Skeletal muscle satellite cell (primary cell): Measurements from ENCODE around the gene ERMP1.
"Not testable (repeated sequence)": the region's sequence is repeated elsewhere in the genome, so short reads cannot be mapped to it uniquely, and the experiment has no call there.

ENCODE experiments used
- H3K27me3 ChIP-seq: 2 replicates; pipeline ENCODE4 v1.7.0; 2013; ENCODE audit warnings: low read length; ENCODE audit not compliant: control insufficient read depth, insufficient read depth
- H3K36me3 ChIP-seq: 2 replicates; pipeline ENCODE4 v1.7.0; 2013; ENCODE audit warnings: mild to moderate bottlenecking, control low read depth, low read length; ENCODE audit not compliant: insufficient read depth
- H3K4me1 ChIP-seq: 2 replicates; pipeline ENCODE4 v1.7.0; 2013; ENCODE audit warnings: low read length; ENCODE audit not compliant: control insufficient read depth, insufficient read depth
- H3K4me2 ChIP-seq: 2 replicates; pipeline ENCODE4 v1.7.0; 2013; ENCODE audit warnings: mild to moderate bottlenecking, low read length
- H3K4me3 ChIP-seq: 2 replicates; pipeline ENCODE4 v1.7.0; 2013; ENCODE audit warnings: low read length
- H3K9ac ChIP-seq: 2 replicates; pipeline ENCODE4 v1.7.0; 2013; ENCODE audit warnings: mild to moderate bottlenecking, low read depth, low read length, moderate library complexity
- H3K9me3 ChIP-seq: replicated peaks from 2 replicates; pipeline ENCODE4 v1.7.0; 2013; ENCODE audit warnings: mild to moderate bottlenecking, control low read depth, low read length

Gene ERMP1

DNA sequence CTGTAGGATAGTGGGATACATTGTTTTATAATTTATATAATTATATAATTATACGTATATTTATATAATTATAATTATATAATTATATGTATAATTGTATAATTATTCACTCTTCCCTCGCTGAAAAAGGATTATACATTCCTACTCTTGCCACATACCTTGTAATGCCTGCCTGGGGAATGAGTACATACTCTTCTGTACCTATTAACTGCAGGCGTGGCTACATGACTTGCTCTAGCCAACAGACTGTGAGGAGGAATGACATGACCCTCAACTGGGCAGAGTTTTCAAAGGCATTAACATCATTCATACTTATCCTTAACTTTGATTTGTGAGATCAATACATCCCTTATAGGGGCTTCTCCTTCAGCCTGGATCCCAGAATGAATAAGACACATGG, 19.1 kb downstream of the ERMP1 start:
- H3K4me2 ChIP-seq, result no peak overlapping the region
- no peak overlapping the region for H3K9ac ChIP-seq
- no peaks in the 10 kb centered on the region for H3K36me3 ChIP-seq
- no peaks in the 10 kb centered on the region for H3K4me1 ChIP-seq
- no peaks in the 10 kb centered on the region for H3K27me3 ChIP-seq
- no peaks in the 10 kb centered on the region for H3K9me3 ChIP-seq
- H3K4me3 ChIP-seq, result no peak overlapping the region

DNA sequence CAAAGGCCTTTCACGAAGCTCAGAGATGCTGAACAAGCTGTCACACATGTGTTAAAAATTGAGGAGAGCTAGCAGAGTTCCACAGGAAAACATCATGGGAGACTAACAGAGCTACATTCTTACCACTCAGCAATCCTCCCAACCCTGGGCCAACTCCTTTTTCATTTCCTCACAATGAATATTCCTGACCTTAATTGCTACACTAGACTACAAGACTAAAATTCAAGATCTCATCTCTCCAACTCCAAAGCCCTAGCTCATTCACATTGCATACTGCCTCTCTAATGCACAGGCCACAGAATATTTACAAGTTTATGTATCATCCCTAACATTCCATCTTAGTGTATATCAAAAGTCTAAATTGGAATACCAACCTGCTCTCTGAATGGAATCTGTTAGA, 21.2 kb downstream of the ERMP1 start:
- Histone ChIP-seq H3K4me3 (no peak overlapping the region), H3K36me3 (no peaks in the 10 kb centered on the region), H3K27me3 (no peaks in the 10 kb centered on the region), H3K4me1 (no peaks in the 10 kb centered on the region), H3K4me2 (no peak overlapping the region), H3K9ac (no peak overlapping the region), H3K9me3 (no peaks in the 10 kb centered on the region)

DNA sequence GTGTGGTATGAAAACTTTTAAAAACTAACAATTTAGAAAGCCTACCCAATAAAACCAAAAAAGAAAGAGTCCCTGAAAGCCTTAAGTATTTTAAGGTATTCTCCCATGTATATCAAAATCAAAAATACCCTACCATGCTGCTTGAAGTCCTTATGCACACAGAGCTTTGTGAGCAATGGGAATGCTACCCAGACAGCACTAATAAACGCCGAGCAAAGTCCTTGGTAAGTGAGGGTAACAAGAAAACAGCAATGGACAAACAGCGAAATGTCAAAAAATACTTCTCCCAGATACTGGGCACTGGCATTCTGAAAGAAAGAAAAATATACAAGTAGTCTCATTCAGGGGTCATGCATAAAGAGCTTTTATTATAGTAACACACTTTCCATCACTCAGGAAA, 27.4 kb downstream of the ERMP1 start:
- Histone ChIP-seq H3K36me3 (no peaks in the 10 kb centered on the region), H3K4me3 (no peak overlapping the region), H3K4me1 (peaks cover 9% of the 10 kb centered on the region), H3K4me2 (no peak overlapping the region), H3K9me3 (no peaks in the 10 kb centered on the region), H3K27me3 (no peaks in the 10 kb centered on the region), H3K9ac (no peak overlapping the region)

- no peaks in the 10 kb centered on the region for H3K9me3 ChIP-seq
- H3K36me3 ChIP-seq, result no peaks in the 10 kb centered on the region
- H3K27me3 ChIP-seq, result no peaks in the 10 kb centered on the region
- no peak overlapping the region for H3K4me2 ChIP-seq
- no peak overlapping the region for H3K4me3 ChIP-seq
- H3K4me1 ChIP-seq, result peaks cover 9% of the 10 kb centered on the region
- H3K9ac ChIP-seq, result no peak overlapping the region
Measured at GRCh38 chr9:5801739-5802113, 31.2 kb downstream of the ERMP1 start.

DNA sequence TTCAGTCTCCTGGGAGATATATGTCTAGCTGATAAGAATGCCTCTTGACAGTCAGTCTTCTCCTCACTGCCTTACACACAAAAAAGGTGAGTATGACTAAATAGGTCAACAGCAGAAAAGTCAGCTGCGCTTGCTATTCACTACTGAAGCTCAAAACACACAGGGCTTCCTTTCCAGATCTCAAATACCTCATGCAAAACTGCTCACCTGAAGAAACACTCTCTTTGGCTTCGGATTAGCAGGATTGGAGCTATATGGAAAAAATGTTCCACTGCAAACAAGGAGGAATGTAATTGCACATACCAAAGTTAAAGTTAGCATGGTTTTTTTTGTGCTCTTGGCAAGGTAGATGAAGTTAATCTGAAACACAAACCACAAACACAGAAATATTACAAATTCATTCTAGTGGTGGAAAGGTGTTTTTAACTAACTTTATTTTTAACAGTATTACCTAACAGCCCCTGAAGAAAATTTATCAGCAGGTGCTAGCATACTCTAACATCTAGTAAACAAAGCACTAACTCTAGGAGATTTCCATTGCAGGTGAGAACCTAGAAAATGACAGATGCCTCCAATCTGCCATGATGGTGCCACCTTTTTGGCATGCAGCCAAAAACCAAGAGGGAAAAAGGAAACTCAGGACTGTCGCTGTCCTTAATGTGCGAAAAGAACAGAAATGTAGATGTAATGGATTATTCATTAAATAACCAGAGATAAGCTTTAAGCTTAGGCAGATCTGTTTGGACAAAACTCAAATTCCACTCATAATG, 31.8 kb downstream of the ERMP1 start:
- H3K9me3 ChIP-seq, result no peaks in the 10 kb centered on the region

GRCh38 chr9:5800378-5800777, 32.5 kb downstream of the ERMP1 start:
- H3K4me2 ChIP-seq, H3K27me3 ChIP-seq, H3K9me3 ChIP-seq, H3K4me3 ChIP-seq, H3K36me3 ChIP-seq, H3K4me1 ChIP-seq, H3K9ac ChIP-seq: not testable (repeated sequence)

More for the DNA sequence above, 31.8 kb downstream of the ERMP1 start:
- Histone ChIP-seq H3K4me2 (no peak overlapping the region), H3K9ac (no peak overlapping the region), H3K36me3 (no peaks in the 10 kb centered on the region), H3K4me1 (peaks cover 9% of the 10 kb centered on the region), H3K4me3 (no peak overlapping the region), H3K27me3 (no peaks in the 10 kb centered on the region)

DNA sequence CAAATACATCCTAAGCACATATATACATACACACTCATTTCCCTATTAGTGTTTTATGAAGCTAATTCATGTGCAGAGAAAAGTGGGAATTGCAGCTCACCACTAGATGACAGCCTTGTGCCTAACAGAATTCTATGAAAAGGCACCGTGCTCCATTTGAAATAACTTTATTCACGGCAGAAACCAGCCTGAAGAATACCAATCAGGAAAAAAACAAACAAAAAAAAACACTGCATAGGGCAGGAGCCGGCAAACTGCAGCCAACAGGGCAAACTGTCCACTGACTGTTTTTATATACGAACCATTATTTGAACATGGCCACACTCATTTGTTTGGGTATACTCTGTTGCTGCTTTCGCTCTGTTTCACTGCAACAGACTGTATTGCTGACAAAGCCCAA, 33.6 kb downstream of the ERMP1 start:
- Histone ChIP-seq H3K9ac (no peak overlapping the region), H3K9me3 (no peaks in the 10 kb centered on the region), H3K4me3 (no peak overlapping the region), H3K27me3 (no peaks in the 10 kb centered on the region), H3K36me3 (no peaks in the 10 kb centered on the region), H3K4me2 (peak overlapping the region; percentile 50), H3K4me1 (peaks cover 9% of the 10 kb centered on the region)

GRCh38 chr9:5798581-5798980, 34.3 kb downstream of the ERMP1 start:
- Histone ChIP-seq H3K9ac (no peak overlapping the region), H3K9me3 (no peaks in the 10 kb centered on the region)

GRCh38 chr9:5796298-5796697, 36.6 kb downstream of the ERMP1 start:
- no peaks in the 10 kb centered on the region for H3K27me3 ChIP-seq
- peaks cover under 1% of the 10 kb centered on the region for H3K4me1 ChIP-seq
- H3K9ac ChIP-seq, result no peak overlapping the region
- no peaks in the 10 kb centered on the region for H3K36me3 ChIP-seq
- H3K4me2 ChIP-seq, result no peak overlapping the region
- no peak overlapping the region for H3K4me3 ChIP-seq
- H3K9me3 ChIP-seq, result no peaks in the 10 kb centered on the region

More at GRCh38 chr9:5798581-5798980, 34.3 kb downstream of the ERMP1 start:
- Histone ChIP-seq H3K4me2 (no peak overlapping the region), H3K36me3 (no peaks in the 10 kb centered on the region), H3K4me3 (no peak overlapping the region), H3K4me1 (peaks cover 9% of the 10 kb centered on the region), H3K27me3 (no peaks in the 10 kb centered on the region)

DNA sequence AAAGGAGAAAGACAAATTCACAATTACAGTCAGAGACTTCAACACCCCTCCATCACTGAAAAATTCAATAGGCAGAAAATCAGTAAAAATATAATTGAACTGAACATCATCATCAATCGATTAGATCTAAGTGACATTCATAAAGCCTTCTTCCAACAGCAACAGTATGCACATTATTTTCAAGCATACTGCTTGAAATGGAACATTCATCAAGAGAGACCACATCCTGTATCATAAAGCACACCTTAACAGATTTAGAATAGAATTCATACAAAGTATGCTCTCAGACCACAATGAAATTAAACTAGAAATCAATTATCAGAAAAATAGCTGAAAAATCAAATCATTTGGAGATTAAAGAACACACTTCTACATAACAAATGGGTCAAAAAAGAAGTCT, 39.1 kb downstream of the ERMP1 start:
- H3K4me3 ChIP-seq, result no peak overlapping the region
- H3K9me3 ChIP-seq, result no peaks in the 10 kb centered on the region
- no peak overlapping the region for H3K9ac ChIP-seq
- no peaks in the 10 kb centered on the region for H3K4me1 ChIP-seq
- H3K4me2 ChIP-seq, result no peak overlapping the region
- H3K36me3 ChIP-seq, result no peaks in the 10 kb centered on the region
- no peaks in the 10 kb centered on the region for H3K27me3 ChIP-seq

GRCh38 chr9:5791870-5792269, 41.0 kb downstream of the ERMP1 start:
- H3K4me2 ChIP-seq, result no peak overlapping the region
- no peak overlapping the region for H3K4me3 ChIP-seq
- H3K4me1 ChIP-seq, result no peaks in the 10 kb centered on the region
- no peaks in the 10 kb centered on the region for H3K9me3 ChIP-seq
- H3K36me3 ChIP-seq, result peaks cover under 1% of the 10 kb centered on the region
- no peaks in the 10 kb centered on the region for H3K27me3 ChIP-seq
- no peak overlapping the region for H3K9ac ChIP-seq

DNA sequence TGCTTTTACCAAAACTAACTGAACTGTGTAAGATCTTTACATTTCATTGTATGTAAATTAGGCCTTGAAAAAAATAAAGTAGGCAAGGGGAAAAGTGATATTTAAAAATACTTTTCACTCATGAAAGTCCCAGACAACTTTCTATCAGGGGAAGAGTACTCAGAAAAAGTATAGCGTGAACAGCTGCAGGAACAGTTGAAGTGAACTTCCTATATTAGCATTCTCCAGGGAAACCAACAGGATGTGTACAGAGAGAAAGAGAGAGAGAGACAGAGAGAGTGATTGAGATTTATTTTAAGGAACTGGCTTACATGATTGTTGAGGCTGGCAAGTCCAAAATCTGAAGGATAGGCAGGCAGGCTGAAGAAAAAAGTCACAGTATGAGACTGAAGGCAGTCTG, 42.0 kb downstream of the ERMP1 start:
- no peak overlapping the region for H3K9ac ChIP-seq
- no peaks in the 10 kb centered on the region for H3K27me3 ChIP-seq
- H3K9me3 ChIP-seq, result no peaks in the 10 kb centered on the region
- H3K4me1 ChIP-seq, result no peaks in the 10 kb centered on the region
- no peak overlapping the region for H3K4me2 ChIP-seq
- H3K4me3 ChIP-seq, result no peak overlapping the region
- H3K36me3 ChIP-seq, result peaks cover 7% of the 10 kb centered on the region
